Caco-2 (cell line): Measurements from ENCODE around the gene AFAP1L2. TPM values are rescaled to one million over a fixed set of nuclear protein-coding genes. Genes with fewer than 3 reads are reported as not detected.

Source experiments
- BruUV-seq: library from RNA; stranded (reverse); fragments of 400-500 nt; replicated peaks from 2 replicates; lab custom pipeline; 2021; lab: Mats Ljungman, UMichigan
- CTCF ChIA-PET: fragments of 300-600 bp; sonication (Branson Sonifier 250); formaldehyde crosslinking; loops from one replicate; lab custom pipeline; 2022; ENCODE audit warnings: antibody characterized with exemption; lab: Charles Lee
- POLR2A ChIA-PET: fragments of 300-600 bp; sonication (Branson Sonifier 250); formaldehyde crosslinking; loops from one replicate; lab custom pipeline; 2022; ENCODE audit warnings: antibody characterized with exemption; lab: Charles Lee
- DNase-seq, 2 experiments: peaks; one replicate each; pipeline versions ENCODE4 v3.0.0 to v3.0.0-alpha.2; 2020 to 2022
- H3K27me3 ChIP-seq: replicated peaks from 2 replicates; pipeline ENCODE4 v1.6.0; 2011; ENCODE audit warnings: low read length; ENCODE audit not compliant: control insufficient read depth, insufficient read depth
- H3K36me3 ChIP-seq: 2 replicates; pipeline ENCODE4 v1.5.1; 2011; ENCODE audit warnings: low read length; ENCODE audit not compliant: control insufficient read depth, insufficient read depth
- H3K4me1 ChIP-seq: fragments of 250-450 bp; sonication (Bioruptor Pico); 2 replicates; pipeline ENCODE4 v1.5.1; 2020; ENCODE audit warnings: mild to moderate bottlenecking
- H3K4me3 ChIP-seq: 2 replicates; pipeline ENCODE4 v1.5.1; 2011; ENCODE audit warnings: low read depth, mild to moderate bottlenecking, control low read depth, low read length
- H3K9me3 ChIP-seq: fragments of 250-450 bp; sonication (Bioruptor Pico); 2 replicates; pipeline ENCODE4 v1.5.1; 2020; ENCODE audit warnings: mild to moderate bottlenecking, moderate library complexity
- H3K27ac Mint-ChIP-seq: one replicate; pipeline ENCODE4 v1.8.0; 2022; ENCODE audit warnings: mixed read lengths; ENCODE audit not compliant: unreplicated experiment
- H3K27me3 Mint-ChIP-seq: one replicate; pipeline ENCODE4 v1.8.0; 2022; ENCODE audit warnings: mixed read lengths; ENCODE audit not compliant: insufficient read depth, unreplicated experiment
- H3K36me3 Mint-ChIP-seq: one replicate; pipeline ENCODE4 v1.8.0; 2022; ENCODE audit warnings: mild to moderate bottlenecking, mixed read lengths; ENCODE audit not compliant: insufficient read depth, unreplicated experiment
- H3K4me1 Mint-ChIP-seq: one replicate; pipeline ENCODE4 v1.8.0; 2022; ENCODE audit warnings: low read depth, mixed read lengths; ENCODE audit not compliant: unreplicated experiment
- H3K4me3 Mint-ChIP-seq: one replicate; pipeline ENCODE4 v1.8.0; 2022; ENCODE audit warnings: mild to moderate bottlenecking, moderate library complexity, mixed read lengths; ENCODE audit not compliant: unreplicated experiment
- H3K9me3 Mint-ChIP-seq: one replicate; pipeline ENCODE4 v1.8.0; 2022; ENCODE audit warnings: mixed read lengths; ENCODE audit not compliant: unreplicated experiment
- CTCF ChIP-seq, 2 experiments: fragments of 200-600 bp in 1 of 2; IDR thresholded peaks; 1 replicate in 1 of 2; 2 replicates in 1 of 2; pipeline versions ENCODE4 v1.5.1 to v1.8.0; 2011 to 2022; ENCODE audit warnings: antibody characterized with exemption in 1 of 2, control low read depth in 1 of 2, inconsistent platforms in 1 of 2, low read depth in 1 of 2, low read length in 1 of 2, mild to moderate bottlenecking in 1 of 2, moderate library complexity in 1 of 2; ENCODE audit not compliant: insufficient read depth in 1 of 2, severe bottlenecking in 1 of 2, unreplicated experiment in 1 of 2
- intact Hi-C: fragments of 100-400 bp; cut with micrococcal nuclease; formaldehyde crosslinking; loops from one replicate; pipeline ENCODE4 v1.10.0; 2022; ENCODE audit not compliant: unreplicated experiment
- total RNA-seq: library from RNA; stranded (reverse); gene quantifications from 2 replicates; pipeline ENCODE4 v1.2.3, GENCODE V29; 2022

Gene AFAP1L2
- total RNA-seq, 1 experiment from 2014 or later: 2.3 TPM

GRCh38 chr10:114385557-114385956 is 18.7 kb downstream of the AFAP1L2 start:
- Mint-ChIP-seq H3K9me3 (peaks cover 4% of the 10 kb centered on the region), H3K4me3 (no peak overlapping the region), H3K27ac (no peak overlapping the region), H3K27me3 (no peaks in the 10 kb centered on the region), H3K36me3 (no peaks in the 10 kb centered on the region), H3K4me1 (no peaks in the 10 kb centered on the region)
- no peak overlapping the region for H3K4me3 ChIP-seq
- intact Hi-C loops: no loop called here
- H3K9me3 ChIP-seq: no peaks in the 10 kb centered on the region
- BruUV-seq: no TSS peak
- CTCF ChIA-PET: interaction anchor here (1.3 kb wide), 1 partner anchor 82 kb away, joined by 5 read pairs; no protein-coding TSS in a partner anchor
- no peak for DNase-seq
- POLR2A ChIA-PET: no interaction called here
- no peak for TF ChIP-seq CTCF (IDR thresholded peaks at IDR 0.05; ENCODE audit: insufficient read depth in 1 of 2, low read depth in 1 of 2, low read length in 1 of 2, severe bottlenecking in 1 of 2, unreplicated experiment in 1 of 2)
- H3K36me3 ChIP-seq: no peaks in the 10 kb centered on the region
- H3K27me3 ChIP-seq: no peaks in the 10 kb centered on the region
- H3K4me1 ChIP-seq: no peaks in the 10 kb centered on the region

- H3K9me3 ChIP-seq: no peaks in the 10 kb centered on the region
- no peak for DNase-seq
- POLR2A ChIA-PET: no interaction called here
- no peak for TF ChIP-seq CTCF (IDR thresholded peaks at IDR 0.05; ENCODE audit: insufficient read depth in 1 of 2, low read depth in 1 of 2, low read length in 1 of 2, severe bottlenecking in 1 of 2, unreplicated experiment in 1 of 2)
- H3K4me1 ChIP-seq: no peaks in the 10 kb centered on the region
- Mint-ChIP-seq H3K4me1 (no peaks in the 10 kb centered on the region), H3K4me3 (no peak overlapping the region), H3K27ac (no peak overlapping the region), H3K9me3 (peaks cover 10% of the 10 kb centered on the region), H3K27me3 (no peaks in the 10 kb centered on the region), H3K36me3 (no peaks in the 10 kb centered on the region)
- H3K27me3 ChIP-seq: no peaks in the 10 kb centered on the region
- intact Hi-C loops: no loop called here
- CTCF ChIA-PET: interaction anchor here (1.3 kb wide), 1 partner anchor 81 kb away, joined by 5 read pairs; no protein-coding TSS in a partner anchor
- no peak overlapping the region for H3K4me3 ChIP-seq
- H3K36me3 ChIP-seq: no peaks in the 10 kb centered on the region
- no TSS peak for BruUV-seq
These were observed 19.7 kb downstream of the AFAP1L2 start for GRCh38 chr10:114384601-114385000.

GRCh38 chr10:114384181-114384580 is 20.1 kb downstream of the AFAP1L2 start:
- H3K27me3 ChIP-seq: no peaks in the 10 kb centered on the region
- no peak for TF ChIP-seq CTCF (IDR thresholded peaks at IDR 0.05; ENCODE audit: insufficient read depth in 1 of 2, low read depth in 1 of 2, low read length in 1 of 2, severe bottlenecking in 1 of 2, unreplicated experiment in 1 of 2)
- Mint-ChIP-seq H3K4me3 (no peak overlapping the region), H3K9me3 (peaks cover 10% of the 10 kb centered on the region), H3K36me3 (no peaks in the 10 kb centered on the region), H3K27ac (no peak overlapping the region), H3K27me3 (no peaks in the 10 kb centered on the region), H3K4me1 (no peaks in the 10 kb centered on the region)
- H3K9me3 ChIP-seq: no peaks in the 10 kb centered on the region
- ChIA-PET CTCF (no interaction called here), POLR2A (no interaction called here)
- H3K4me3 ChIP-seq: no peak overlapping the region
- H3K36me3 ChIP-seq: no peaks in the 10 kb centered on the region
- BruUV-seq: no TSS peak
- no peaks in the 10 kb centered on the region for H3K4me1 ChIP-seq
- intact Hi-C loops: no loop called here
- DNase-seq: no peak
